Stimulated activated CD4-positive, alpha-beta T cell treated with anti-CD3 and anti-CD28 coated beads, Interleukin-4, amount 100 ng/mL, for 4 hours (primary cell): ENCODE measurements around the gene SORCS2.

ENCODE experiments used
- DNase-seq, 2 experiments: peaks; one replicate each; pipeline ENCODE4 v3.0.0-alpha.2; 2020

Gene SORCS2

DNA sequence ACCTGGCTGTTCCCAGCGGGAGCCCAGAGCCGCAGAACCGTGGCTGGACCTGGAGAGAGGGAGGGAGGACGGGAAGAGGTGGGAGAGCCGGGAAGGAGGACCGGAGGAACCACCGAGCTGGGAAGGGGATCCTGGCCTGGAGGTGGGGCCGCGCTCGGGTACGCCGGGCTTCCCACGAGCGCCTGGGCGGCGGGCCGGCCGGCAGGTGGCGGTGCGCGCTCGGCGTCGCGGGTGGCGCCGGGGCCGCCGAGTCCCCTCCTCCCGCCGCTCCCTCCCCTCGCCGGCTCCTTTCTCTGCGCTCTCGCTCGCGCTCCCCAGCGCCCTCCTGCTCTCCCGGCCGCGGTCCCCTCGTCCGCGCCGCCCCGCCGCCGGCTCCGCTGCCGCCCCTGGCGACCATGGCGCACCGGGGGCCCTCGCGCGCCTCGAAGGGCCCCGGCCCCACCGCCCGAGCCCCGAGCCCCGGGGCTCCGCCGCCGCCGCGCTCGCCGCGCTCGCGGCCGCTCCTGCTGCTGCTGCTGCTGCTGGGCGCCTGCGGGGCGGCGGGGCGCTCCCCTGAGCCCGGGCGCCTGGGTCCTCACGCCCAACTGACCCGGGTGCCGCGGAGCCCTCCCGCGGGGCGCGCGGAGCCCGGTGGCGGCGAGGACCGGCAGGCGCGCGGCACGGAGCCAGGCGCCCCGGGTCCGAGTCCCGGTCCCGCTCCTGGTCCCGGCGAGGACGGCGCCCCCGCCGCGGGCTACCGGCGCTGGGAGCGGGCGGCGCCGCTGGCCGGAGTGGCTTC is at the start of gene SORCS2:
Gene SORCS2, plus strand, starts transcription at position 287 of the 778 bp plus-strand sequence.
- DNase-seq: peak; percentile 29 to 54

DNA sequence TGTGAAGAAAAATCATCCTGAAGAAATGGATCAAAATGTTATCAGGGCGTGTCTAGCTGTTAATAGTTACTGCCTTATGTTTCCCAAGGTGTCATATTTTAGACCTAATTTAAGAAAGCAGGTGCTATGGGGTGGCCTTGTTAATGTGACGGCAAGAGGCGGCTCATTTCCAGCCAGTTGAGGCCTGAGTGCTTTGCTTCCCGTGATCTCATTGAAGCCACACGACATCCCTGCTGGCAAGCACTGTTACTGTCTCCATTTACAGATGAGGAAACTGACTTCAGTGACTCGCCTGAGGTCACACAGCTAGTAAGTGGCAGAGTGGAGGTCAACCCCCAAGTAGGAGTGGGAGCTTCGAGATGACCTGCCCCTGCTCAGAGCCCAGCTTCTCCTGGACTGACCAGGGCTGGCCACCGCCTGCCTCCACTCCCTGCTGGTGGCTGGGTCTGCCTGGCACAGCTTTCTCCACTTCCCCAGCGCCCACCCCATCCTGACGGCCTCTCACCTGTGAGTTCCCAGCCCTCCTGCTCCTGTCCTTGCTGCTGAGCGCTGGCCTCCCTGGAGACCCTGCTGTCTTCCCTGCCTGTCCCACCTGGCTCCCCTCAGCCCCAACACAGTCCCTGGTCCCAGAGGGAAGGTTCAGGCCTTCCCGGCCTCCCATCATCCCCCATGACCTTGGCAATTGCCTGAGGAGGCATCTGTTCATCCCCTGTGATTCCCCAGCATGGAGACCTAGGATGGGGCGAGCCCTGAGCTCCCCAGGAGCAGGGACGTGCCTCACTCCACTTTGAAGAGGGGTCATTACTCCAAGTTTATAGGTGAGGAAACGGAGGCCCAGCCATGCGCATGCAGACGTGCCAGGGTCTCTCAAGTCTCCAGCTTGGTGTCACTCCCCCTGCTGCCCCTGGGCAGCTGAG is 47.7 kb upstream of the SORCS2 start:
- DNase-seq: no peak

DNA sequence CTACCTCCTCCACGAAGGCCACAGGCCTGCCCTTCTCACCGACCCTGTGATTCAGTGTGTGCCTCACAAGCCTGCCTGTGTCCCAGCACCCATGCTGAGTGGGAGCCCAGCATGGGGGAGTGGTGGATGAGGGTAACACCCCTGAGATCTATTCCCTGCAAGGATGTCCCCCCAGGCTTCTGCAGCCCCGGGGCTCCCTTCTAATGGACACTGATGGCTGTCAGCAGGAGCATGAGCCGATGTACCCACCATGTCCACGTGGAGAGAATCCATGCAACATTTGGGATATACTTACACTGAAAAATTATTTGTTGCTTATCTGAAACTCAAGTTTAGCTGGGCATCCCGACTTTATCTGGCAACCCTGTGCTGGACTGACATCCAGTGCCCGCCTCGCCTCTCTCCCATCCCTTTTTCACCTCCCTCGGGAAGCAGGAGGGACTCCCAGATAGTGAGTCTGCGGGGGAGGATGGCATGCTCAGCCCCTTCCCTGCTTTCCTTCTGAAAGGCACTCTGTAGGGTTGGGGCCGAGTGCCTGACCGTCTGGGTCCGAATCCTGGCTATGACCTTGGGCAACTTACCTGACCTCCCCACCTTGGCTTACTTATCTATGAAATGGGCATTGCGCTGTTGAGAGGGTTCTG is 46.9 kb upstream of the SORCS2 start:
- DNase-seq: no peak

DNA sequence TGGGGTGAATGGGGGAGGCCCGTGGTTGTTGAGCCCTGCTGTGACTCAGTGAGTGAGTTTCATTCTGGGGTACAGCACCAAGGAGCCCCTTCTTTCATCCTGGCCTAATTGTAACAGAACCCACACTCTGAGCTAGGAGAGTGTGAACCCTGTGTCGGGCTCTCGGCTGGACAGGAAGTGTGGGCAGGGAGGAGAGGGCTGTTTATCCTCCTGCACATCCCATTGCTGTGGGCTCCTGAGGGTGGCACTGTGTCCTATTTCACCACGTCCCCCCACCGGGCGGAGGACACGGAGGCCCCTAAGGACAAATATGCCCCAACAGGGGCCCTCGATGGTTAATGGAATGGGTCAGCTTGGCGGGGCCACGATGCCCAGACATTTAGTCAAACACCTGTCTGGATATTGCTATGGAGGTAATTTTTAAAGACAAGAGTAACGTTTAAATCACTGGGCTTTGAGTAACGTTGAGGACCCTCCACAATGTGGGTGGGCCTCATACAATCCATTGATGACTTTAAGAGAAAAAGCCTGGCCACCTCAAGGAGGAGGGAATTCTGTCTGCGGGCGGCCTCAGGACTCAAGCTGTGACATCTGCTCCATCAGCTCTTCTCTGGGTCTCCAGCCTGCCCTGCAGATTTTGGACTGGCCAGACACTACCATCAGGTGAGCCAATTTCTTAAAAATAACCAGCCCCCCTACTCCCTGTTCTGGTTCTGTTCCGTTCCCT is 46.1 kb upstream of the SORCS2 start:
- DNase-seq: no peak

DNA sequence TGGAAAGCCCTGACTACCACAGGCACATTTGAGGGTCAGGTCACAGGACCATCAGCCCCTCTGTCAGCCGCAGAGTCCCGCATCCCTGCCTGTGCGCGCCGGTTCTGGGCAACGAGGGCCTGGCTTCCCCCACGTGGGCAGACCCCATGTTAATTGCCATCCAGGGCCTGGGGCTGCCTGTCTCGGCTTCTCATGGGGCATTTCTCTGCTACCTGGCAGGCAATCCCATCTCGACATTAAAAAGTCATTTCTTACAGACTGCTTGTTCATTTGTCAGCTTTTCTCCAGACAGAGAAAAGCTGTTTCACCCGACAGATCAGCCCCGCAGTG is 45.6 kb upstream of the SORCS2 start:
- DNase-seq: no peak

DNA sequence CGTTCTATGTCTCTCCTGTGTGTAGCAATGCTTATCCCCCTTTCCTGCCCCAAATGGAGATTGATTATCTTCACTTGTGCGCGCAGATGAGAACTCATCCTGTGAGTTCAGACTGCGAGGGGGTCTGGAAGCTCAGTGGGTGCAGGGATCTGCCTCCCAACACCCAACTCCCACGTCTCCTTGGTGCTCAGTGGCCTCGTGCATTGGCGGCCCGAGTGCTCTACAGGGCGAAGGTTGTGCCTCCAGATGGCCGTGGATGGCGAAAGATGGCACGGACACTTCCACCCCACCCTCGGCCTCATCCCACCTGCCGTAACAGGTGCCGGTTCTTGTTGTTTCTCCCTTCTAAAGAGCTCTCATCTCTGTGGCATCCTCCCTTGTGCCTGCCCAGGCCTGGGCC is 45.1 kb upstream of the SORCS2 start:
- no peak for DNase-seq

DNA sequence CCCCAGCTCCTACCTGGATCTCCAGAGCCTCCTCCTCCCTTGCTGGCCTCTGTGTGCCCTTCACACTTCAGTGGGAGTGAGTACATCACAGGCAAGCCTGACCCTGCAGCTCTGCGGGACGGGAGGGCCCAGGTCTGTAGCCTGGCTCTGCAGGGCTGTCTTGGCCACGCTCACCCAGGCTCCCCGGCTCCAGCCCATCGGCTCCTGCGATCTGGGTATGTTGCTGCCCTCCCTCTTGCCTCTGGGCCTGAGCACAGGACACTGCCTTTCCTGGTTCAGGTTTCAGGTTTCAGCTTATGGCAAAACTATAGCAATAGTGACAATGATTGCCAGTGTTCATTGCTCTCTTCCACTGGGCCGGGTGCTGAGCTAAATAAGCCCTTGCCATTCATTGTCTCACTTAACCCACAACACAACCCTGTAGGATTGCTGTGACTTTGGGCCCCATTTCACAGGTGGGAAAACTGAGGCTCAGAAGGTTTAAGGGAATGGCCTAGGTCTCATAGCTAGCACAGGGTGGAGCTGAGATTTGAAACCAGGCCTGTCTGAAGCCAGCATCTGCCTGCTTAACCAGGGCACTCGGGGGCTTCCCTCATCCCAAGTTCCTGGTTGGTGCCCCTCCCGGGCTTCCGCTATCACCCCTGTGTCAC is 44.6 kb upstream of the SORCS2 start:
- no peak for DNase-seq

DNA sequence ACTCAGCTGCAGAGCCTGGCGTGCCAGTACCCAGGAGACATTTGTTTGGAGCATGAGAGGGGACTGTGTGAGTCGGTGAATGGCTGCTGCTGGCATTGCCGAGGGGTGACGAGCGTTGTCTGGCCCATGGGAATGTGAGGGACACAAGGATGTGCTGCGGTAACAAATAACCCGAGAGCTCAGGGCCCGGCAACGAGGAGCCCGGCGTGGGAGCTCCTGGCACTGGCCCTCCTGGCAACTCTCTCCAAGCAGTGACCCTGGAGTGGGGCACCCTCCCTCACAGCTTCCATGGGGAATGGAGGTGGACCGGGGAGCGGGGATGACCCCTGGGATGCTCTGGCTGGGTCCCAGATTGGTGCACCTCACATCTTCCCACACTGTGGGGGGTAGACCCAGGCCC is 44.0 kb upstream of the SORCS2 start:
- no peak for DNase-seq

DNA sequence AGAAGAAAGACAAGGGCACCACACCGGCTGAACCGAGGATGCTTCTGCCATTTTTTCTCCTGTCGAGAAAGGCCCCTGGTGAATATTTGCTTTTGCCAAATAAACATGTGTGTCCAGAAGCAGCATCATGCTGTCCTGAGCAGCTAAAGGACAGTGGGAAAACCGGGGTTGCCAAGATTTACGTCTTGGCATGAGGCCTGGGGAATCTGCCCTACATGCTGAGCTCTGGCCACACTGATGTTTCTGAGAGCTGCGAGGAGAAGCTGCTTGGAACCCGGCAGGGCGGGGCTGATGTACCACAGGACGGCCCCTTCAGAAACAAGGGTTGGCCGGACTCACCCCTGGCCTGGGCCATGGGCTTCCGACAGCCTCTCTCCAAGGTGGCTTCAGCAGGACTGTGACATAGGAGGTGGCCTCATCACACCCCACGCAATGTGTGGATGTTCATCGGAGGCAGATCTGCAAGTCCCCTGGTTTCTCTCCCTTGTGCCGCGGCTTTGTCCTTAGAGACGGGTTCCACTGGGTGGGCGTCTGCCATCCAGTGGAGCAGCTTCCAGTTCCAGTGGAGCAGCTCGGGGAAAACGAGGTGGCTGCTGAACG is 42.2 kb upstream of the SORCS2 start:
- DNase-seq: no peak

DNA sequence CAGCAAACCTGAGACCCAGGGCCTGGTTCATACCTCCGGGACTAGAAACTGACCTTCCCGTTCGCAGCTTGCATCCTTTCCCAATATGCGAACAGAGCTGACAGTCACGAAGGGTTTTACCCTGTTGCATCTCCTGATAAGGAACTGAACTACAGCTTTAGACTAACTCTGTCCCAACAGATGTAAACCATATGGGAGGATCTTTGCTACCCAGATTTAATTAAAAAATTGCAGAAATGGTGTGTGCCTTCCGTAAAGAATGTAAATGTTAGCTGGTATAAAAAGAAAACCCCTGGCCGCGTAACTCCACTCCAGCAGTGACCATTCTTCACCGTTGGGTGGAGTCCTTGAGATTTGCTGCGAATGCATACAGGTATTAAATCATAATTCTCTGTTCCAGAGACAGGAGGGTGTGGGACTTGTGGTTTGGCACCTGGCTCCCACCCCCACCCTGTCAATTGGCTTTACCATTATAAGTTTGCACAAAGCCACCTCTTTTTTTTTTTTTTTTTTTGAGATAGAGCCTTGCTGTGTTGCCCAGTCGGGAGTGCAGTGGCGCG is 40.6 kb upstream of the SORCS2 start:
- DNase-seq: no peak

DNA sequence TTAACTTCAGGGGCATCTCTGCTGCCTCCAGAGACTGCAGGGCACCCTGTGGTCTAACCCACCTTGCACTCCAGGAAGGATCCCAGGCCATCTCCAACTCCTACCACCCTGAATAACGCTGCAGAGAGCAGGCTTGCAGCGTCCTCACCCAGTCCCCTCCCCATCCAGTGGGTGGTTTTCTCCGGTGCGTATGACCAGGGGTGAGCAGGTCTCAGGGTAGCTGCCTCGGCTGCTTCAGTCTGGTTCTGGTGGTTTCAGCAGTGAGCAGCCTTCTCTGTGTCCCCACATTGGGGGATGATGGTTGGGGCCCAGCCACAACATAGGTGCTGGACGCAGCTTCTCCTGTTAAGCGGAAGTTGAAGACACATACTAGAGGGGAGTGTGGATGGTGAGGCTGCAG is 38.6 kb upstream of the SORCS2 start:
- no peak for DNase-seq

DNA sequence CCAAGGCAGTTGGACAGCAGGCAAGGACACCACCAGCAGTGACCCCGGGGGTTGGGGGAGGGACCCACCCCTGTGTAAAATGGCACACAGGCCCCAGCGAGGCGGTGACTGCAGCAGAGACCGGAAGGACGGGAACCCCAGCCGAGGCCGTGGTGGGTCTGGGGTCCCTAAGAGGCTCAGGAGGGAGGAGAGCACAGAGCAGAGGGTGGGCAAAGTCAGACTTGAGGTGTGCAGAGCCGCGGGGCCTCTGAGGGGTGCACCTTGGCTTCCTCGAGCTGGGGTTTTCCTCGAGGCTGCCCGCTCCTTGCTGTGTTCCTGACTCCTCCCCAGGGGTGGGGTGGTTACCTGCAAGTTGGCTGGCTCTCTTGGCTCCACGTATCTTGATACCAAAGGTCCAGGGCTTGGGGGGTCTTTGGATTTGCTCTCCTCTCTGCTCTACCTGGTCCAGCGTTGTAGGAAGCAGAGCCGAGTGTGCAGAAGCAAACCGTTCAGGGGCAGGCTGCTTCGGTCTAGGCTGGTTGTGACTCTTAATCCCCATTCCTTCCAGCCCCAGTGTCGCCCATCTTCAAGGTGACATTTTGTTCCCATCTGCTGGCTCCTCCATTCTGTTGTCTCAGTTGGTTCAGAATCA is 37.9 kb upstream of the SORCS2 start:
- no peak for DNase-seq

DNA sequence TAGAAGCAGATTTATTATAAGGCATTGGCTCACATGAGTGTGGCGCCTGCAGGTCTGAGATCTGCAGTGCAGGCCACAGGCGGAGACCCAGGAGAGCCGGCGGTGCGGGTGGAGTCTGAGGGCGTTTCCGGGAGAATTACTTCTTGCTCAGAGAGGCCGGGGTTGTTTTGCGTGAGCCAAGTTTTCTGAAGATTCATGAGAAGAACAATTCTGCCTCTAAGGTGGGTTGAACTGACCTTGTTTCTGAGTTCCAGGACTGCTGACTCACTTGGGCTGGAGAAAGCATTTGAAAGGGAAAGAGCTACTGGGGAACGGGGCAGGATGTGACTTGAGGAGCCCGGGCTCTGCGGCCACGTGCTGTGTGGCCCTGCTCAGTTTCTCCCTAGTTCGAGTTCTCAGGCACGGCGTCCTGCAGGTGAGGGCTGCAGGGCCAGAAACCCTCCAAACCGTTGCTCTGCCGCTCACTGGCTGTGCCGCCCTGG is 36.7 kb upstream of the SORCS2 start:
- no peak for DNase-seq

DNA sequence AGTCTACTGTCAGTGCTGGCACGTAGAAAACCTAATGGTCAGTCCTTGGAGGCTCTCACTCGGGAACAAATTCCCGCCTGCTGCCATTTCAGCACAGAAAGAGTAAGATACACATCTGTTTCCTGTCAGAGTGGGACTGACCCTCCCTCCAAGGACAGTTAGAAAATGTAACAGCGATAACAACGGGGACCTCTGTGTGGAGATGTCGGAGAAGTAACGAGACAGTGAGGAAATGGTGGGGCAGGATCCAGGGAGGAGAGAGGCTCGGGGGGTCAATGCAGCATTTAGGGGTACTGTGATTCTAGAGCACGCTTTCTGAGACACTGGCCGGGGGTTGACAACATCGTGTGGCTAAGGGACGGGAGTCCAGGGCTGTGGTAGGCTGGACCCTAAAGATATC is 36.0 kb upstream of the SORCS2 start:
- no peak for DNase-seq

DNA sequence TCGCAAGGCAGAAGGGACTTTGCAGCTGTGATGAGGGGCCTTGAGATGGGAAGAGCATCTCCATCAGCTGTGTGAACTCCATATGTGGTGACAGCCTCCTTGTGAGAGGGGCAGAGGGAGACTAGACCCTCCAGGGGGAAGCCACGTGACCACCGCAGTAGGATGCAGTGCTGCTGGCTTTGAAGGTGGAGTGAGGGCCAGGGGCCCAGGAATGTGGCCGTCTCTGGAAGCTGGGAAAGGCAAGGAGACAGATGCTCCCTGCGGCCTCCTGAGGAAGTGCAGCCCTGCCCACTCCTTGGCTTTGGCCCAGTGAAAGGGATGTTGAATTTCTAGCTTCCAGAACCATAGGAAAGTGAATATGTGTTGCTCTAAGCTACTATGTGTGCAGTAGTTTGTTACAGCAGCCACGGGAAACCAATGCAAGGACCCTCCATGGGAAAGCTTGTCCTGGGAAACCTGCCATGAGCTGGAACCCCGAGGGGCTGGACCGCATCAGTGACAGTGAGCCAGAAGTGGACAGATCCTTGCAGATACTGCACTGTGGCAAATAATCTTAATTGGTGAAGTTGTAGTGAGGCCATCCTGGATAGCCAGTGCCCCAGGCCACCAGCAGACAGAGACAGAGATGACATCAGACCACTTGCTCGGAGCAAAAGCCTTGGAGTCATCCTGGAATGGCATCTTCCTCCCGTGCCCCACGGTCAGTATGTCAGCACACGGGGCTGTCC is 35.4 kb upstream of the SORCS2 start:
- DNase-seq: no peak

DNA sequence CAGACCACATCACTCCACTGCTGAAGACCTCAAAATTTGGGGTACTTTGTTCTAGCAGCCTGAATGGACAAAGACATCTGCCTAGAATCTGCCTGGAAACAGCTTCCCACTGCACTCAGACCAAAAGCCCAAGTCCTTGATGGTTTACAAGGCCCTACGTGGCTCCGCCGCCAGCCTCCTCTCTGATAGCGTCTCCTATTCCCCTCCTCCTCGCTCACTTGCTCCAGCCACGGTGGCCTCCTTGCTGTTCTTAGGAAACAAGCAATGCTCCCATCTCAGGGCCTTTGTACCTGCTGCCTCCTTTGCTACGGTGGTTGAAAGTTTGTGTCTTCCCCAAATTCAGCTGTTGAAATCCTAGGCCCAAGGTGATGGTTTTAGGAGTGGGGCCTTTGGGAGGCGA is 34.7 kb upstream of the SORCS2 start:
- no peak for DNase-seq

DNA sequence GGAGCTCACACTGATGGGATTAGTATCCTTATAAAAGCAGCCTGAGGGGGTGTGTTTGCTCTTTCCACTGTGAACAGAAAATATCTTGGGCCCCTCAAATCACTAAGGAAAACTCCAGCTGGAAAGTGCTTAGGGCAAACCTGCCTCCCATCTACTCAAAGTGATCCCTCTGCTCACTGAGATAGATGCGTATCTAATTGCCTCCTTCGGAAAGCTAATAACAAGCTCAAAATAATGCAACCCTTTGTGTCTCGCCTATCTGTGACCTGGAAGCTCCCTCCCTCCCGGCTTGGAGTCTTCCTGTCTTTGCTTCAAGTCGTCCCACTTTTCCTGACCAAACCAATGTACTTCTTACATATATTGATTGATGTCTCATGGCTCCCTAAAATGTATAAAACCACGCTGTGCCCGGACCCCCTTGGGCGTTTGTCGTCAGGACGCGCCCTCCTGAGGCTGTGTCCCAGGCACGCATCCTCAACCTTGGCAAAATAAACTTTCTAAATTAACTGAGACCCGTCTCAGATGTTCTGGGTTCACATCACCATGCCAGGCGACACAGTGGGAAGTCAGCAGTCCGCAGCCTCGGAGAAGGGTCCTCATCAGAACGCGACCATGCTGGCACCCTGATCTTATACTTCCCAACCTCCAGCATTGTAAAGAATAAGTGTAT is 34.1 kb upstream of the SORCS2 start:
- DNase-seq: no peak

DNA sequence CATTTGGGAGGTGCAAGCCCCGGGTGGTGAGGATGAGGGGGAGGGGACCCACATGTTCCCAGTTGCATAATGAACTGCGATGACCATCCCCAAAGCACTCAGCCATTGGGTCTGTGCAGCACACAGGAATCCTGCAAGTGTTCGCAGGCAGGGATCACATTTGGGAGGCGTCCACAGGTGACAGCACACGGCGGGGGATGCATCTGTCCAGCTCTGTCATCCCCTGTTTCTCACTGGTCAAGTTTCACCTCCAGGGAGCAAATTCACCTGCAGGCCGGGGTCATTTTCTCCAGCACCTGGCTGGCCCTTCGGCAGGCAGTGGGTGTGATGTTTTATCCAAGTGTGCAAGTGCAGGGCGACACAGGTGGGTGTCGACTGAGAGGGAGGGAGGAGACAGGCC is 33.3 kb upstream of the SORCS2 start:
- DNase-seq: no peak

DNA sequence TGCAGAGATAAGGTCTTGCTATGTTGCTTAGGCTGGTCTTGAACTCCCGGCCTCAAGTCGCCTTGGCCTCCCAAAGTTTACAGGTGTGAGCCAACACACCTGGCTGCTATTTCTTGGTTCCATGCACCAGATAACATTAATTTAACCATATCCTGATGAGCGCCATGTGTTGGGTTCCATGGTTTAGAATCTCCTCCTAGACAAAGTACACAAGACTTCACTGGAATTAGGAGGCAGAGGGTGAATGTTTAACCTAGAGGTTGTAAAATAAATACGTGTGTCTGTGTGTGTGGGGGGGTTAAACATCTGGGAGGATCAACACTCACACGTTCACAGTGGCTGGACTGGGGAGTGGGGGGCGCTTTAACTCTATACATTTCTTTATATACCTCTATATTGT is 32.4 kb upstream of the SORCS2 start:
- no peak for DNase-seq

DNA sequence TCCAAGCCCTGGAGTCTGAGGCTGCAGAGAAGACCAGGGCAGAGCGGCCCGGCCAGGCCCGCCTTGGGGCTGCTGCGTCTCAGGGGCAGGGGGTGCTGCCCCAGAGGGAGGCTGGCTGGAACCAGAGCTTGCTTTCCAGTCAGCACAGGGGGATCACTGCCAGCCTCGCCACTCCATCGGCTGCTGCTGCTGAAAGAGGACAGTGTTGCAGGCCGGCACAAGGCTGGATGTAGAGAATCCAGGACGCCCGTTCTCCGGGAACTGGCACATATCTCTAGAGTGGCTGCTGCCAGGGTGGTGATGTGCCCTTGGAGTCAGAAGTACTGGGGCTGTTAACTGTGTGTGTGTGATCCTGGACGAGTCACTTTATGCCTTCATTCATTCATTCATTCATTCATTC is 31.9 kb upstream of the SORCS2 start:
- no peak for DNase-seq
